ENCODE data around the gene ISYNA1. TPM values are rescaled to one million over a fixed set of nuclear protein-coding genes. Genes with fewer than 3 reads are reported as not detected.

The ISYNA1 gene
- 302 TPM for polyA plus RNA-seq (2013, experiment 1 of 2)
- 255 TPM for polyA plus RNA-seq (2013, experiment 2 of 2)

DNA sequence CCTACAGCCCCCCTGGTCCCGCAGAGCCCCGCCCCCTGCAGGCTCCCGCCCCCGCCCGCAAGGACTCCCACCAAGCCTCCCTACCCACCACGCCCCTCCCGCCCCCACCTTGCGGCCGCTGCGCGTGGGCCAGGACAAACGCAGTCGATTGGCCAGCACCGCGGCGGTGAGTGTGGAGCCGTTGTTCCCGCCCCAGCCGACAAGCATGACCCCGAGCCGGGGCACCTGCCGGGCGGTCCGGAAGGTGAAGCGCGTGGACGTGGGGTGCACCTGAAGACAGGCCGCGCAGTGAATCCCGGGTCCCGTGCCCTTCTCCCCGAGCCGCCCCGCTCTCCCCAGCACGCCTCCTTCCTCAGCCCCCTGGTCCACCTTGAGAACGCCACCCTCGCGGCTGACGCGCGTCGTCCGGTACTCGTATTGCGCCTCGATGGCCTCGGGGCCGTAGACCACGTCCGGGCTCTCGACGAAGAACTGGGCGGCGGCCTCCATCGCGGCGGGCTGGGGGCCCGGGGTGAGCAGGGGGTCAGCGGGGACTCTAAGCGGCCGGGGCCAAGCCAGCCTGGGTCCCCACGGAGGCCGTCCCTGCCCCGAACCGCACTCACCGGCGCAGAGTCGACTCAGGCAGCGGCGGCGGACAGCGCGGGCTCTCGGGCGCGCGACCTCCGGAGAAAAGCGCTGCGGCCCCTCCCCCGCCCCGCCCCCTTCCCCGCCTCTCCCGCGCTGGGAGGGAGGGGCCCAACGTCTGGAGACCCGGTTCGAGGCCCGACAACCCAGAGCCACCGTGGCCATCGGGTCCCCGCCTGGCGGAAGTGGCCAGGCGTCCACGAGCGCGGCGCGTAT, at the start of gene ISYNA1:
TSS of gene ISYNA1 (minus strand) at position 643 of the 840 bp plus-strand sequence. CDS start at position 489, 154 bp downstream.
- Histone ChIP-seq H3K27ac (ENCODE audit: low read depth, low read length, severe bottlenecking) (peak within 1 kb of the TSS; percentile 97), H3K4me3 (ENCODE audit: extremely low read depth, insufficient read depth, low read length, poor library complexity, severe bottlenecking) (peak within 1 kb of the TSS; percentile 60), H3K4me1 (ENCODE audit: control insufficient read depth, insufficient read depth, low read length, poor library complexity, severe bottlenecking) (peaks cover 50% of the 10 kb centered on the region), H3K9me3 (ENCODE audit: control insufficient read depth, low read length) (no peaks in the 10 kb centered on the region), H3K36me3 (ENCODE audit: control insufficient read depth, insufficient read depth, low read length) (peaks cover 25% of the 10 kb centered on the region)
- WGBS, 2 experiments (ENCODE audit: insufficient coverage in 2 of 2), result 0 to 1% methylated on average over 64 to 72 of the region's 99 CpGs

GRCh38 chr19:18486746-18487145, 48.8 kb upstream of the ISYNA1 start:
- no peak overlapping the region for H3K27ac ChIP-seq (ENCODE audit: low read depth, low read length, severe bottlenecking)
- 94 to 96% methylated on average over 8 of the region's 8 CpGs for WGBS, 2 experiments (ENCODE audit: insufficient coverage in 2 of 2)

GRCh38 chr19:18484992-18485391, 47.1 kb upstream of the ISYNA1 start:
- Histone ChIP-seq H3K36me3 (ENCODE audit: control insufficient read depth, insufficient read depth, low read length) (no peaks in the 10 kb centered on the region), H3K4me1 (ENCODE audit: control insufficient read depth, insufficient read depth, low read length, poor library complexity, severe bottlenecking) (peaks cover 23% of the 10 kb centered on the region), H3K9me3 (ENCODE audit: control insufficient read depth, low read length) (peaks cover 5% of the 10 kb centered on the region), H3K4me3 (ENCODE audit: extremely low read depth, insufficient read depth, low read length, poor library complexity, severe bottlenecking) (no peak overlapping the region), H3K27ac (ENCODE audit: low read depth, low read length, severe bottlenecking) (no peak overlapping the region)
- WGBS, 2 experiments (ENCODE audit: insufficient coverage in 2 of 2), result 81 to 90% methylated on average over 4 to 5 of the region's 5 CpGs

More at GRCh38 chr19:18486746-18487145, 48.8 kb upstream of the ISYNA1 start:
- no peak overlapping the region for H3K4me3 ChIP-seq (ENCODE audit: extremely low read depth, insufficient read depth, low read length, poor library complexity, severe bottlenecking)
- peaks cover 17% of the 10 kb centered on the region for H3K4me1 ChIP-seq (ENCODE audit: control insufficient read depth, insufficient read depth, low read length, poor library complexity, severe bottlenecking)
- H3K36me3 ChIP-seq (ENCODE audit: control insufficient read depth, insufficient read depth, low read length), result no peaks in the 10 kb centered on the region
- peaks cover 3% of the 10 kb centered on the region for H3K9me3 ChIP-seq (ENCODE audit: control insufficient read depth, low read length)

GRCh38 chr19:18483119-18483890, 45.4 kb upstream of the ISYNA1 start:
- H3K4me3 ChIP-seq (ENCODE audit: extremely low read depth, insufficient read depth, low read length, poor library complexity, severe bottlenecking), result no peak overlapping the region
- H3K9me3 ChIP-seq (ENCODE audit: control insufficient read depth, low read length), result peaks cover 5% of the 10 kb centered on the region
- WGBS, 2 experiments (ENCODE audit: insufficient coverage in 2 of 2), result 92 to 95% methylated on average over 6 to 9 of the region's 12 CpGs
- no peak overlapping the region for H3K27ac ChIP-seq (ENCODE audit: low read depth, low read length, severe bottlenecking)
- H3K4me1 ChIP-seq (ENCODE audit: control insufficient read depth, insufficient read depth, low read length, poor library complexity, severe bottlenecking), result peaks cover 26% of the 10 kb centered on the region
- no peaks in the 10 kb centered on the region for H3K36me3 ChIP-seq (ENCODE audit: control insufficient read depth, insufficient read depth, low read length)

DNA sequence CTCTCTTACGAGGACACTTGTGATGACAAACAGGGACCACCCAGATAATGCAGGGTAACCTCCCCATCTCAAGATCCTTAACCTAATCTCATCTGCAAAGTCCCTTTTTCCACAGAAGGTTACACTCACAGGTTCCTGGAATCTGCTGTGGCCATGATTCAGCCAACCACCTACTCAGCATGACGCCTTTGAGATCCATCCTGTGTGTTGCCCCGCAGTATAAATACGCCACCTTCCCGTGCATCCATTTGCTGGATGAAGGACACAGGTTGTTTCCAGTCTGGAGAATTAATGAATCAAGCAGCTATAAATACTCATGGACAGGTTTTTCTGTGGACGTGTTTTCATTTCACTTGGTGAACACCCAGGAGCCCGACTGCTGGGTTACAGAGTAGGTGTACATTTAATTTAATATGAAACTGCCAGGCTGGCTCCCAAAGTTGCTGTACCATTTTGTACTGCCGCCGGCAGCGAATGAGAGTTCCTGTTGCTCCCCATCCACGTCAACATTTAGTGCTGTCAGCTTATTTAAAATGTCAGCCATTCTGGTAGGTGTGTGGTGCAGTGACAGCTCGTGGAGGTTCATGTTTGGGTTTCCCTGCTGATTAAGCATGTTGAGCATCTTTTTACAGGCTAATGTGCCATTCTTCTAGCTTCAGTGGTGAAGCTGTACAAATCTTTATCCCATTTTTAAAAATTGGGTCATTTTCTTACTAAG, 43.7 kb upstream of the ISYNA1 start:
- Histone ChIP-seq H3K4me3 (ENCODE audit: extremely low read depth, insufficient read depth, low read length, poor library complexity, severe bottlenecking) (no peak overlapping the region), H3K27ac (ENCODE audit: low read depth, low read length, severe bottlenecking) (no peak overlapping the region), H3K9me3 (ENCODE audit: control insufficient read depth, low read length) (peaks cover 5% of the 10 kb centered on the region), H3K4me1 (ENCODE audit: control insufficient read depth, insufficient read depth, low read length, poor library complexity, severe bottlenecking) (peaks cover 23% of the 10 kb centered on the region), H3K36me3 (ENCODE audit: control insufficient read depth, insufficient read depth, low read length) (no peaks in the 10 kb centered on the region)
- 91 to 96% methylated on average over 9 to 10 of the region's 12 CpGs for WGBS, 2 experiments (ENCODE audit: insufficient coverage in 2 of 2)

DNA sequence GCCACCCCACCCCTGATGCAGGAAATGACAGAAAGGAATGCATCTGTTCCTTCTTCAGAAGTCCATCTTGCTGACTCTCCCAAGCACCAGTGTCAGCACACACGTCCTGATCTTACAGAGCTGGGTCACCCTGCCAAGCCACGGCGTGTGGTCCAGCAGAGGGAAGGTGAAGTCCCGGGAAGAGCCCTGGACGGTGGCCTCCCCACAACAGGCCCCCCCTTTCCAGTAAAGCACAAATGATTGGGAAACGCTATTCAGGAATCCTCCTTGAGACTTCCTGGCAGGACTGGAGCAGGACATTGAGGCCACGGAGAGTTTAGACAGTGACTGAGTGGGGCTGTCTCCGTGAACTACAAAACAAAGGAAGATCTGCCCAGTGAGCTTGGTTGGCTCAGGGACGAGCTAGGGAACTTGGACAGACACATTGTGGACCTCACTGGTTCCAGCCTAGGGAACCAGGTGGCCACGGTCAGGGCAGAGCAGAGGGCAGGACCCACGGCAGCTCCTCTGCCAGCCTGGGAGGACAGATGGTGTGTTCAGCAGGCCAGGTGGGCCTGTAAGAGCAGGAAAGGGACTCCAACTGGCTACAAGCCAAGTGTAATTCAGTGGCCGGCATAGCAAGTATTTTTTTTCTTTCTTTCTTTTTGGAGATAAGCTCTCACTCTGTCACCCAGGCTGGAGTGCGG, 42.2 kb upstream of the ISYNA1 start:
- Histone ChIP-seq H3K27ac (ENCODE audit: low read depth, low read length, severe bottlenecking) (peak overlapping the region; percentile 16), H3K36me3 (ENCODE audit: control insufficient read depth, insufficient read depth, low read length) (no peaks in the 10 kb centered on the region), H3K4me1 (ENCODE audit: control insufficient read depth, insufficient read depth, low read length, poor library complexity, severe bottlenecking) (peaks cover 15% of the 10 kb centered on the region), H3K9me3 (ENCODE audit: control insufficient read depth, low read length) (peaks cover 5% of the 10 kb centered on the region), H3K4me3 (ENCODE audit: extremely low read depth, insufficient read depth, low read length, poor library complexity, severe bottlenecking) (no peak overlapping the region)
- WGBS, 2 experiments (ENCODE audit: insufficient coverage in 2 of 2), result 87 to 92% methylated on average over 9 to 11 of the region's 13 CpGs

- peaks cover 15% of the 10 kb centered on the region for H3K4me1 ChIP-seq (ENCODE audit: control insufficient read depth, insufficient read depth, low read length, poor library complexity, severe bottlenecking)
- peaks cover 5% of the 10 kb centered on the region for H3K9me3 ChIP-seq (ENCODE audit: control insufficient read depth, low read length)
- H3K27ac ChIP-seq (ENCODE audit: low read depth, low read length, severe bottlenecking), result peak overlapping the region; percentile 29
- H3K36me3 ChIP-seq (ENCODE audit: control insufficient read depth, insufficient read depth, low read length), result no peaks in the 10 kb centered on the region
- H3K4me3 ChIP-seq (ENCODE audit: extremely low read depth, insufficient read depth, low read length, poor library complexity, severe bottlenecking), result no peak overlapping the region
- 91 to 92% methylated on average over 11 to 12 of the region's 17 CpGs for WGBS, 2 experiments (ENCODE audit: insufficient coverage in 2 of 2)
These were observed 40.8 kb upstream of the ISYNA1 start for GRCh38 chr19:18478545-18479311.

GRCh38 chr19:18477974-18478373, 40.0 kb upstream of the ISYNA1 start:
- Histone ChIP-seq H3K4me1 (ENCODE audit: control insufficient read depth, insufficient read depth, low read length, poor library complexity, severe bottlenecking) (peaks cover 15% of the 10 kb centered on the region), H3K27ac (ENCODE audit: low read depth, low read length, severe bottlenecking) (no peak overlapping the region), H3K9me3 (ENCODE audit: control insufficient read depth, low read length) (peaks cover 5% of the 10 kb centered on the region), H3K36me3 (ENCODE audit: control insufficient read depth, insufficient read depth, low read length) (no peaks in the 10 kb centered on the region), H3K4me3 (ENCODE audit: extremely low read depth, insufficient read depth, low read length, poor library complexity, severe bottlenecking) (no peak overlapping the region)
- WGBS, 2 experiments (ENCODE audit: insufficient coverage in 2 of 2), result 91 to 92% methylated on average over 8 of the region's 8 CpGs

DNA sequence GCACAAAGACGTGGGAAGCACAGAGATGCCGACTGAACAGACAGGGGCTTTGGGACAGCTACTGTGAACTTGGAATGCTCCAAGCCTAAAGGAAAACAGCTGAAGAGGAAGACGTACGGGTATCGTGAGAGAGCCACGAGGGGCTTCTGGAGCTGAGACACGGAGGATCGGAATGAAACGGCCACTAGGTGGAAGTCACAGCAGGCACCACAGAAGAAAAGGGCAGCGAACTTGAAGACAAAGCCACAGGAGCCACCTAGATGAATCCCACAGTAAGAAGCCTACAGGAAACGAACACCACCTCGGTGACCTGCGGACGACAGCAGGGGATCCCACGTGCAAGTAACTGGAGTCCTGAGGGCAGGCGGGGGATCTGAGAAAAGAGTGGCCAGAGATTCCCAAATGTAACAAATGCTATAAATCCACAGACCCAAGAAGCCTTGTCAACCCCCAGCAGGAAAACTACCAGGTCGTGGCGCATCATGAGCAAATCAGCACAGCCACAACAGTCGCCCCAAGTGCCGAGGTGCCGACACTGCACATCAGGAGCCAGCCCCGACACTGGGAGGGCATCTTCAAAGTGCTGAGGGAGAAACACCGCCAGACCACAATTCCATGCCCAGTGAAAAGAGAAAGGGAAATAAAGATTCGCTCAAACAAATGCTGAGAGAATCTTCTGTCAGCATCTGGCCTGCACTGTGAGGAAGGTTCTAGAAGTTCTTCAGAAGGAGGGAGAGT, 39.3 kb upstream of the ISYNA1 start:
- H3K9me3 ChIP-seq (ENCODE audit: control insufficient read depth, low read length), result peaks cover 5% of the 10 kb centered on the region
- H3K4me1 ChIP-seq (ENCODE audit: control insufficient read depth, insufficient read depth, low read length, poor library complexity, severe bottlenecking), result peaks cover 15% of the 10 kb centered on the region
- peaks cover 4% of the 10 kb centered on the region for H3K36me3 ChIP-seq (ENCODE audit: control insufficient read depth, insufficient read depth, low read length)
- no peak overlapping the region for H3K4me3 ChIP-seq (ENCODE audit: extremely low read depth, insufficient read depth, low read length, poor library complexity, severe bottlenecking)
- no peak overlapping the region for H3K27ac ChIP-seq (ENCODE audit: low read depth, low read length, severe bottlenecking)
- 87 to 89% methylated on average over 19 to 23 of the region's 24 CpGs for WGBS, 2 experiments (ENCODE audit: insufficient coverage in 2 of 2)
